NCI-H2081 treated with DMSO at 0.1 percent for 48 hours (cell line): ENCODE results near the gene NT5DC2.

Experiments
- DNase-seq: peaks from one replicate; lab custom pipeline; 2025; lab: John Stamatoyannopoulos, UW

The NT5DC2 gene

DNA sequence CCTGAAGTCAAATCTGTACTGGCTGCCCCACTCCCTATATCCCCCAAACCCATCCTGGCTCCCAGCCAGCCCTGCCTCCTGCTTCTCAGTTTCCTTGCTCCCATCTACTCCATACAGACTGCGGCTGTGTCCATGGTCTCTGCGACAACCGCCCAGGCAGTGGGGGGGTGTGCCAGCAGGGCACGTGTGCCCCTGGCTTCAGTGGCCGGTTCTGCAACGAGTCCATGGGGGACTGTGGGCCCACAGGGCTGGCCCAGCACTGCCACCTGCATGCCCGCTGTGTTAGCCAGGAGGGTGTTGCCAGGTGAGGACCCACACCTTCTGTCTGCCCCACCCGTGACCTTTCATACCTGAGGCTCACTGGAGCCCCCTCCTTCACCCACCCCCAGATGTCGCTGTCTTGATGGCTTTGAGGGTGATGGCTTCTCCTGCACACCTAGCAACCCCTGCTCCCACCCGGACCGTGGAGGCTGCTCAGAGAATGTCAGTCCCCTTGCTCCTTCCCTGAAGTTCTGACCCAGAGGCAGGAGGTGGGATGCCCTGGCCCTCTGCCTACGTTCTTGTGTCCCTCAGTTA, 23.8 kb downstream of the NT5DC2 start:
- DNase-seq: no peak

DNA sequence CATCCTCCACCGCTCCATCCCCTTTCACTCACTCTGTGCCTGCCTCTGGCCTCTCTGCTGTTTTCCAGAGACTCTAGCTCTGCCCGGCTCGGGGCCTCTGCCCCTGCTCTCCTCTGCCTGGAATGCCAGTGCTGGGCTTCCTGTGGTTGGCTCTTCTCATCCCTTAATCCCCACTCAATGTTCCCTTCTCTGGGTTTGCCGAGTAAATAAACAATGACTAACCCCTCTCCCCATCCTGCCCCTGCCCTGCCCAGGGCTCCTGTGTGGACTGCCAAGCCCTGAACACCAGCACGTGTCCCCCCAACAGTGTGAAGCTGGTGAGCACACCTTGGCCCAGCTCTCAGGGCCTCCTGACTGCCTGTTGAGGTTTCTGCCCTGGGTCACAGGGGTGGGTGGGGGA, 26.3 kb downstream of the NT5DC2 start:
- no peak for DNase-seq

DNA sequence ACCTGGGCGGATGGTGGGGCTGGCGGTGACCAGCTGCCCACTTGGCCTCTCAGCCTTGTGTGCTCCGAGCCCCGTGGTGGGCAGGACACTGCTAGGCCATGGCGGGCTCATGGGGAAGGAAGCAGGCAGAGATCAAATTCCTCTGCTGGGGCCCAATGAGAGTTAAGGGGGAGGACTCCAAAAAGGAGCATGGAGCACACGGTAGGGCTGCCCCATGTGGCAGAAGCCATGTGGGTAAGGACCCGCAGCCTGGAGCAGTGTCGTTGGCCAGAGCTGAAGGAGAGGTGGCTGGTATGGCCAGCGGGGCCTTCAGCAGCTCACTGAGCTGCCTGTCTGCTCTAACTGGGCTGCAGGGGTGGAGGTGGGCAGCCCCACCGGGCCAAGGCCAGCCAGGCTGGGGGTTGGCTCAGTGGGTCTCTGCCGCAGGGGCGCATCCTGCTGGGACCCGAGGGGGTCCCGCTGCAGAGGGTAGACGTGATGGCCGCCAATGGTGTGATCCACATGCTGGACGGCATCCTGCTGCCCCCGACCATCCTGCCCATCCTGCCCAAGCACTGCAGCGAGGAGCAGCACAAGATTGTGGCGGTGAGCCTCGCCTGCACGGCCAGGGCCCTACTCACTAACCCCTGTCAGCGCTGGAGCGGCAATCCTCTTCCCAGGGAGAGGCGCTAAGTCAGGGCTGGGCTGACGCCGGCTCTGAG, 27.2 kb downstream of the NT5DC2 start:
- no peak for DNase-seq

DNA sequence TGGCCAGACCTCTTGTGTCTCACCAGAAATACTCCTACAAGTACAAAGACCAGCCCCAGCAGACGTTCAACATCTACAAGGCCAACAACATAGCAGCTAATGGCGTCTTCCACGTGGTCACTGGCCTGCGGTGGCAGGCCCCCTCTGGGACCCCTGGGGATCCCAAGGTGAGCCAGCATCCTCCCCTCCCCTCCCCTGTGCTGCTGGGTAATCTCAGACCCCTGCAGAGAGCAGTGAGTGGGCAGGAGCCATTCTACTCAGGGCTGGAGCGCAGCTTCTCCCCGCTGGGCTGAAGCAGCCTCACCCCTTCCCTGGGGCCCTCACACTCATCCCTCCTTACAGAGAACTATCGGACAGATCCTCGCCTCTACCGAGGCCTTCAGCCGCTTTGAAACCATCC, 28.7 kb downstream of the NT5DC2 start:
- DNase-seq: no peak

DNA sequence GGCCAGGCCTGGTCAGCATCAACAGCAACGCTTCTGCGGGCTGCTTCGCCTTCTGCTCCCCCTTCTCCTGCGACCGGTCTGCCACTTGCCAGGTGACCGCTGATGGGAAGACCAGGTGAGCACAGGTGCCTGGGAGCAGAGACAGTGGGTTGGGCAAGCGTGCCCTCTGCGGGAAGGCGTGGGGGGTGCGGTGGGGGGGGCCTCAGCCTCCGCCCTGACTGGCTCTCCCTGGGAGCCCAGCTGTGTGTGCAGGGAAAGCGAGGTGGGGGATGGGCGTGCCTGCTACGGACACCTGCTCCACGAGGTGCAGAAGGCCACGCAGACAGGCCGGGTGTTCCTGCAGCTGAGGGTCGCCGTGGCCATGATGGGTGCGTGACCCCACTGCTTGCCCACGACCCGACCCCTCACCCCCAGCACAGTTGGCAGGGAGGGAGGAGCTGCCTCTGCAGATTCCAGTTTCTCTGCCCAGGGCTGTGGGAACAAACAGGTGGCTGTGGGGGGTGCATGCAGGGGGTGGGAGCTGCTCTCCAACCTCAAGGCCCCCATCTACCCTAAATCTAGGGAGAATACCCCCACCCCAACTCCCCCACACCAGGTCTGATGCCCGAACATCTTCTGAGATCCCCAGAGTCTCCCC, 29.8 kb downstream of the NT5DC2 start:
- no peak for DNase-seq

DNA sequence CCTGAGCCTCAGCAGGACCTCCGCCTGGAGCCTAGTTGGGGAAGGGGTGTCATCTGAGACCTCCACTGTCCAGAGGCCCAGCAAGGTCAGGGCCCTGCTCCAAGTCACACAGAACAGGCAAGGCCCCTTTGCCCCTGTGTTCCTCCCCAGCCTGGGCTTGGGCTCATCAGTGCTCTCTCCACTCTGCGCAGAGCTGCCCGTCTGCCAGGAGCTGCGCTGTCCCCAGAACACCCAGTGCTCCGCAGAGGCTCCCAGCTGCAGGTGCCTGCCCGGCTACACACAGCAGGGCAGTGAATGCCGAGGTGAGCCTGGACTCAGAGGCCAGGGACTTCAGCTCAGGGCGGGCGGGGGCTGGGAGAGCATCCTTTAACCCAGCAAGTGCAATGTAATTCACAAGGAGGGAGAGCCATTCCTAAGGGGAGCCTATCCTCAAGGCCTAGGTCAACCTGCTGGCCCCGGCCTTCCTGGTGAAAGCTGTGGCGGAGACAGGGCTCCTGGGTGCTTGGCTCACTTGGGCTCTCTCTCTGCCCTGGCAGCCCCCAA, 30.8 kb downstream of the NT5DC2 start:
- DNase-seq: no peak

DNA sequence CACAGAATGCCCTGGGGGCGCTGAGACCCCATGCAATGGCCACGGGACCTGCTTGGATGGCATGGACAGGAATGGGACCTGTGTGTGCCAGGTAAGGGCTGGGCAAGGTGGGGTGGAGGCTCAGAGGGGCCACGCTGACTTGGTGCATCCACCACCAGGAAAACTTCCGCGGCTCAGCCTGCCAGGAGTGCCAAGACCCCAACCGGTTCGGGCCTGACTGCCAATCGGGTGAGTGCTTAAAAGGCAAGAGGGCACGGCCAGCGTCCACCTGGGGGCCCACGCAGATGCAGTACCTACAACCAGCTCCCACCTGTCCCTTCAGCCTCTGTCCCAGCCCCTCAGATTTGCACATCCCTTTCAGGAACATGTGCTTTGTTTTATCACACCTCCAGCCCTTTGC, 31.7 kb downstream of the NT5DC2 start:
- no peak for DNase-seq

DNA sequence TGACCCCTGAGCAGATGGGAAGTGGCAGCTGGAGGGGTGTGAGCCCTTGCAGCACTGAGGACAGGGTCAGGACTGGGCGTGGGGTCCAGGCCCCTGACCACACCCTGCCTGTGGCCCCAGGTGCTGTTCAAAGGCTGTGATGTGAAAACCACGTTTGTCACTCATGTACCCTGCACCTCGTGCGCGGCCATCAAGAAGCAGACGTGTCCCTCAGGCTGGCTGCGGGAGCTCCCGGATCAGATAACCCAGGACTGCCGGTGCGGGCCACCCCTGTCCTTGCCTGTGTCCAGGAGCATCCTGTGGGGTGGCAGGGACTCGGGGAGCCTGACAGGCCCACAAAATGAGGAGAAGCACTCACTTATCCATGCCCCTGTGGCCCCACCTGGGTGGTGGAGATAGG, 32.6 kb downstream of the NT5DC2 start:
- no peak for DNase-seq

DNA sequence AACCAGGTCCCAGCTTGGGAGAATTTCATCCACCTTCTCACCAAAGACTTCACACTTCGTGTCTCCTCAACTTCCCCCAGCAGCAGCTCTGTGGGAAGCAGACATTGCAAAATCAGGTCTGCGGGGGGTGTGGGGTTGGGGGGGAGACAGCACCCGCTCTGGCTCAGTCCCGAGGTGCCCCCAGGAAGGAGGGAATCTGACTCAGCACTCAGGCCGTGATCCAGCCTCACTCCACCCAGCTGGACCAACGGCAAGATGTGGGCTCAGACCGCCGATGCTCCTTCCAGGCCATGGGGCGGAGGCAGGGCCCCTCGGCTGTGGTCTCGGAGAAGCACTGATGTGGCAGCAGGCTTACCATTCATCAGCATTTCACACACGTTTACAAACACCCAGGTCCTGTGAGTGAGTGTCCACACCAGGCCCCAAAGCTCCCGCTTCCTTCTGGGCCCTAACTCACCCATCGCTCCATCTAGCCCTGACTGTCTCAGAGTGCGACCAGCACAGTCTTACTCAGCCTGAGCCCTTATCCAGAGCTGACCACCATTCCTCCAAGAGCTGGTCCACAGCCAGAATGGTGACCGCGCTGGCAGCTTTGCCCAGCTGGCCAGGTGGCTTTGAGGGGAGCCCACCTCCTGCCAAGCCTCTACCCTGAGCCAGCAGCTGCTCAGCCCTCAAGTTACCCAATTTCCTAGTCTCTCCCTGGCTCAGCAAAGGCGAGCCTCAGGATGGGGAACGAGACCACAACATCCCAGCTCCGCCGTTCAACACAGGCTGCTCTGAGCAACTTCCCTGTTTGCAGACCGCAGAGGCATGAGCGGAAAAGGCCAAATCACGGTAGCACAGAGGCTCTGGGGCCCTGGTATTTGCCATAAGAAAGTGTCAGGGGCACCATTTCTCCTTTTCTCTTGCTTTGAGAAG, 35.3 kb downstream of the NT5DC2 start:
- DNase-seq: no peak

DNA sequence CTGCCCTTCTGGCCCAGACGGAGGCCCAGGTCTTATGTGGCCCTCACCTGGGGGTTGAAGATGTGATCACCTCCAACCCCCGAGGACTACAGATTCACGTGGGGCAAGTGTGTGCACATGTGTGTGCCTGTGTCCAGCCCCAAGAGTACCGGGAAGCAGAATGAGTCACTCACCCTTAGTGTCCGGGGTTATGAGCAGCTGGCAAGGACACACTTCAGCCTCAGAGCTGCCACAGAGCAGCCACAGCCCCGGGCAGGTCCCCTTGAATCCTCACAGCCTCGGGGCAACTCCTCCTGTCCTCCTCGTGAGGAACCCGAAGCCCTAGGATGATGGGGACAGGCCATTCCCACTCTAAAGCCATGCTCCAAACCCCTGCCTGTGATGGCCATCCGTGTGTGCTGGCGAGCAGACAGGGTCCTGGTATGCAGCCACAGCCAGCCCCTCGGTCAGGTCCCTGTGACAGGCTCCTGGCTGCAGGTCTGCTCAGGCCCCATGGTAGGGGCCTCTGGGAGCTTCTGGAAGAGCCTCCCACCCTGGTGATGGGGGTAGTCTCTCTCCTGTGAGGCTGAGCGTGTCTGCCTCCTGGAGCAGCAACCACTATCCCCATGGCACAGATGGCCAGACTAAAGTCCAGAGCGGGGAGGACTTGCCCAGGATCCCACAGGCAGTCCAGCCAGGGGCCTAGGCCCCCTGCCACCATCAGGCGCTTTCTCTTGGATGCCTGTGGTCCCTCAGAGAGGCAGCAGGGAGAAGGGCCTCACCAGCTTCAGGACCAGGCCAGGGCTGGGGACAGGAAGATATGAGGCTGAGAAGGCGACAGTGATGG, 37.7 kb downstream of the NT5DC2 start:
- no peak for DNase-seq

DNA sequence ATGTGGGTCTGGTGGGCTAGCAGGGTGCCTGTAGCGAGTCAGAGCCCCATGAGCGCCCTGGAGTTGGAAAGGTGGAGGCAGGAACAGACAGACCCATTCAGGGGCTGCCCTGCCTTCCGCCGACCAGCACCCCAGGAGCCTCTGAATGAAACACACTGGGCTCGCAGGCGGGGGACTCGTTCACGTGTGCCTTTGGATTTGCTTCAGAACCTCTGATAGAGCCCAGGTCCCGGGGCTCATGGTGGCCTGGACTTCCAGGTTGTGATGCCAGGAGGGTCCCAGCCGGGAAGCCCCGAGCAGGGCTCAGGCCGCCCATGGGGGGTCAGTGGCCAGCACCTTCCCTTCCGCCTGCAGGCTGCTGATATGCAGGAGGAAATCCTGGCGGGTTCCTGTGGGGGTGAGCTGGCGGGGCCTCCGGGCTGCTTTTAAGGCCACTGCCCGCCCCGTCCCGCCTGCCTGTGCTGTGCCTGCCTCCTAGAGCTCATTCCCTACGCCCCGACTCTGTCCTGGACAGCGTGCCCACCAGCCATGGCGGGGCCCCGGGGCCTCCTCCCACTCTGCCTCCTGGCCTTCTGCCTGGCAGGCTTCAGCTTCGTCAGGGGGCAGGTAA, 38.7 kb downstream of the NT5DC2 start, which contains the start of gene STAB1:
STAB1 (plus strand) TSS at position 453 of the 610 bp plus-strand sequence; CDS start at position 529, 76 bp downstream.
- DNase-seq: no peak

DNA sequence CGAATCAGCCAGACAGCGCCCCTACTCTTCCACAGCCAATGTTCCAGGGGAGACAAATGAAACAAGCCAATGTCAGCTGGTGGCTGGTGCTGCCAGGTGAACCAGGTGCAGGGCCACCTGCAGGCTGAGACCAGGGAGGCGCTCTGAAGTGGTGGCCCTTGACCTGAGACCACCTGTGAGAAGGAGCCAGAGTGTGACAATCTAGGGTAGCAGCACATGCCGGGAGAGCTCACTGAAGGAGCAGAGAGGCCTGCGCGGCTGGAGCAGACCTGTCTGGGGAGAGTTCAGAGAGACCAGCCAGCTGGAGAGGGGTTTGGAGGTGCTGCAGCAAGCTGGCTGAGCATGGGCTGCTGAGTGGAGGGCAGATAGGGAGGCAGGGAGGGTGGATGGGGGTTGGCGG, 39.2 kb downstream of the NT5DC2 start:
- no peak for DNase-seq

DNA sequence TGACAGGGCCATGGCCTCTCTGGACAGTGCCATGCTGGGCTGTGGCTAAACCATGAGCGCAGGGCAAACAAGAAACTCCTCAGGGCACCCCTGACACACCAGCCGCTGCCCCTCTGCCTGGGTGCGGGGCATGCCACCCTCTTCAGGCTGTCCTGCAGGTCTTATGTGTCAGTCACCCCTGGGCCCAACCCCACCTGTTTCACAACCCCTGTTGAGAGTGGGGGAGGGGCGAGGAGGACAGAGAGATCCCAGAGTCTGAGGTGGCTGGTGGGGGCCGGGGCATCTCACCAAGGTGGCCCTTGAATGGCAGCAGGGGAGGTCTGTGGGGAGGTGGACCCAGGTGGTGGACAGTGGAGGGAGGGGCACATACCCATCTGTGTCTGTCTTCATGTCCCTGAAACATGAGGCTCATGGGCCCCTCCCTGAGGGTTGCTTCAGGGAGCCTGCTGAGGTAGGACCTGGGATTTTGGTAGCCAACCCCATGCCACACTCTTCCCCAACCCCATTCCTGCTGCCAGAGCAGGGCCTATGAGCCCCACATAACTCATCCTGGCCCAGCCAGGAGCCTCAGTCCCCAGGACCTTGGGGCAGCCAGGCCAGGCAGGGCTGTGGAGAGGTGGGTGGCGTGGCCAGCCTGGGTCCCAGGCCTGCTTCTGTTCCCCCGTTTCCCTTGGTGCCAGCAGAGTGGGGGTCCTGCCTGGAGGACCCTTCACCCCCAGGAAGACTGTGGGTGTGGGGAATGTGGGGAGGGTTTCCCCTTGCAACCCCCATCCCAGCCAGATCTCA, 40.2 kb downstream of the NT5DC2 start:
- no peak for DNase-seq

DNA sequence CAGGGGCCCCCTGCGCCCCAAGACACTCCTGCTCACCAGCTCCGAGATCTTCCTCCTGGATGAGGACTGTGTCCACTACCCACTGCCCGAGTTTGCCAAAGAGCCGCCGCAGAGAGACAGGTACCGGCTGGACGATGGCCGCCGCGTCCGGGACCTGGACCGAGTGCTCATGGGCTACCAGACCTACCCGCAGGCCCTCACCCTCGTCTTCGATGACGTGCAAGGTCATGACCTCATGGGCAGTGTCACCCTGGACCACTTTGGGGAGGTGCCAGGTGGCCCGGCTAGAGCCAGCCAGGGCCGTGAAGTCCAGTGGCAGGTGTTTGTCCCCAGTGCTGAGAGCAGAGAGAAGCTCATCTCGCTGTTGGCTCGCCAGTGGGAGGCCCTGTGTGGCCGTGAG, 41.6 kb downstream of the NT5DC2 start:
- no peak for DNase-seq

DNA sequence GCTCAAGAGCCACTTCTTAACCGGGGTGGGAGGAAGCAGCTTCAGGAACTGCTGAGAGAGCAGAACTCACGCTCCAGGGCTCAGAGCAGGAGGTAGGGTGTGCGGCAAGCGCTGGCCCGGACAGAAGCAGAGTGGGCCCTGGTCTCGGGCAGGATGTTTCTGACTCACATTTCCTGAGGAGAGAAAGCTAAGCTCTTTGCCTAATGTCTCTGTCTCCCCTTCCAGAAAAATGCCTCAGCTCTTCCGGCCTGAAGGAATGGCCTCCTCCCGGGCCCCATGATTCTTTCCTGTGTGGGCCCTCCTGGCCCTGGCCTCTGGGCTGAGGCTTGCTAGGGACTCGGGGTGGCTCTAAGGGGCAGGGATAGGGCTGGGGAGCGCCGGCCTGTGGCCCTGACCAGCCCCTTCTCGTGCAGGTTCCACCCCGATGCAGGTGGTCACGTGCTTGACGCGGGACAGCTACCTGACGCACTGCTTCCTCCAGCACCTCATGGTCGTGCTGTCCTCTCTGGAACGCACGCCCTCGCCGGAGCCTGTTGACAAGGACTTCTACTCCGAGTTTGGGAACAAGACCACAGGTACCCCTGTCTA, 42.6 kb downstream of the NT5DC2 start:
- DNase-seq: no peak

DNA sequence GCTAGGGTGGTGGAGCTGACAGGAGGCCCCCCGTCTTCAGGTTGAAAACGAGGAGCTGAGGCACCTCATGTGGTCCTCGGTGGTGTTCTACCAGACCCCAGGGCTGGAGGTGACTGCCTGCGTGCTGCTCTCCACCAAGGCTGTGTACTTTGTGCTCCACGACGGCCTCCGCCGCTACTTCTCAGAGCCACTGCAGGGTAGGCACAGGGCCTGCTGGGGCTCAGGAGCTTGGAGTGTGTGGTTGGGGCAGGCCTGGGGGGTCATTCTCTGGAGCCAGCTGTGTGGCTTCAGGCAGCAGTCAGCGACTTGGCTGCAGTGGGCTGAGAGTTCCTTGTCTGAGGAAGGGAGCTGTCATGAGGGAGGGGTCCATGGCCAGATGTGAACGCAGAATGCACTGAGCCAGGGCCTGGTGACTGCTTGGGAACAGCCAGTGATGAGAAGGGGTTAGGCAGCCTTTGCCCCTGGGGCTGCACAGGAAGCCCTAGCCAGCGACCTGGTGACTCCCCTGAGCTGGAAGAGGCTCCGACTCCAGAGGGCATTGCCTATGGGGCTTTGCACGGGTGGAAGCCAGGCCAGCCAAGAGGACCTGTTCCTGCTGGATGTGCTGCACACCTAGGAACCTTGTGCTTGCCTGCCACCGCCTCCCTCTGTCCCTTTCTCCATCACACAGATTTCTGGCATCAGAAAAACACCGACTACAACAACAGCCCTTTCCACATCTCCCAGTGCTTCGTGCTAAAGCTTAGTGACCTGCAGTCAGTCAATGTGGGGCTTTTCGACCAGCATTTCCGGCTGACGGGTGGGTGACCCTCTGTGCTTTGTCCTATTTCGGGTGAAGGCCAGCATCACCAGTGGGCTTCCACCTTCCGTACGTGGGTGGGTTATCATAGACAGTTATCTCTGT, 43.4 kb downstream of the NT5DC2 start:
- DNase-seq: no peak

DNA sequence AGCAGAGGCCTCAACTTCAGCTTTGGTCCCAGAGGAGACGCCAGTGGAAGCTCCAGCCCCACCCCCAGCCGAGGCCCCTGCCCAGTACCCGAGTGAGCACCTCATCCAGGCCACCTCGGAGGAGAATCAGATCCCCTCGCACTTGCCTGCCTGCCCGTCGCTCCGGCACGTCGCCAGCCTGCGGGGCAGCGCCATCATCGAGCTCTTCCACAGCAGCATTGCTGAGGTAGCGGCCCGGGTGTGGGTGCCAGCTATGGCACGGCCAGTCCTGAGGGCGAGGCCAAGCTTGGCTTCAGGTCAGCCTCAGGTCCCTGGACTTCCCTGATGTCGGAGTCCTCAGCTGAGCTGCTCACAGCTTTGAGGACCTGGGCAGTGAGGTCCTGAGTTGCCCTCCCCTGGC, 44.2 kb downstream of the NT5DC2 start:
- DNase-seq: no peak

DNA sequence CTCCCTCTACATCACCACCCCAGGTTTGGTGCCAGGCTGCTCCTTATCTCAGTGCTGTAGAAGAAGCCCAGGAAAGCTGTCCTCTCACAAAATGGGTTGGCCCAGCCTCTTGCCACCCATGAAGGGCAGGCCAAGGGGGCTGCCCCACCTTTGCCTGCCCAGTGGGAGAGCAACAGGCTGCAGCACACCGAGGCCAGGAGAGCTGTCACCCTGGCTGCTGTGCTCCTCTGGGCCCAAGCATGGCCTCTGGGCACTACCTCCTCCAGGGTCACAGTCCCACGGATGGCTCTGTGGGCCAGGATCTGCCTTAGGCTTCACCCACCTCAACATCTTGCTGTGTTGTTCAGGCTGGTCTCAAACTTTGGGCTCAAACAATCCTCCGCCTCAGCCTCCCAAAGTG, 44.9 kb downstream of the NT5DC2 start:
- no peak for DNase-seq
